WI38 (cell line): ENCODE measurements around the gene CPXM2.

Experiments used
- H3K4me3 ChIP-seq: 2 replicates; pipeline ENCODE4 v1.5.1; 2011; ENCODE audit warnings: low read depth, mild to moderate bottlenecking, control low read depth, low read length
- TF ChIP-seq, protein P1 (sequence below): IDR thresholded peaks from 2 replicates; pipeline ENCODE4 v1.5.1; 2012; ENCODE audit warnings: low read depth, mild to moderate bottlenecking, control low read depth, low read length

CPXM2 gene

GRCh38 chr10:123841115-123841514 lies 50.5 kb downstream of the CPXM2 start:
- TF ChIP-seq, protein P1, sequence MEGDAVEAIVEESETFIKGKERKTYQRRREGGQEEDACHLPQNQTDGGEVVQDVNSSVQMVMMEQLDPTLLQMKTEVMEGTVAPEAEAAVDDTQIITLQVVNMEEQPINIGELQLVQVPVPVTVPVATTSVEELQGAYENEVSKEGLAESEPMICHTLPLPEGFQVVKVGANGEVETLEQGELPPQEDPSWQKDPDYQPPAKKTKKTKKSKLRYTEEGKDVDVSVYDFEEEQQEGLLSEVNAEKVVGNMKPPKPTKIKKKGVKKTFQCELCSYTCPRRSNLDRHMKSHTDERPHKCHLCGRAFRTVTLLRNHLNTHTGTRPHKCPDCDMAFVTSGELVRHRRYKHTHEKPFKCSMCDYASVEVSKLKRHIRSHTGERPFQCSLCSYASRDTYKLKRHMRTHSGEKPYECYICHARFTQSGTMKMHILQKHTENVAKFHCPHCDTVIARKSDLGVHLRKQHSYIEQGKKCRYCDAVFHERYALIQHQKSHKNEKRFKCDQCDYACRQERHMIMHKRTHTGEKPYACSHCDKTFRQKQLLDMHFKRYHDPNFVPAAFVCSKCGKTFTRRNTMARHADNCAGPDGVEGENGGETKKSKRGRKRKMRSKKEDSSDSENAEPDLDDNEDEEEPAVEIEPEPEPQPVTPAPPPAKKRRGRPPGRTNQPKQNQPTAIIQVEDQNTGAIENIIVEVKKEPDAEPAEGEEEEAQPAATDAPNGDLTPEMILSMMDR, result no peak
- H3K4me3 ChIP-seq, result no peak overlapping the region

GRCh38 chr10:123840714-123841113 lies 50.9 kb downstream of the CPXM2 start:
- TF ChIP-seq, protein P1, result no peak
- H3K4me3 ChIP-seq, result no peak overlapping the region

DNA sequence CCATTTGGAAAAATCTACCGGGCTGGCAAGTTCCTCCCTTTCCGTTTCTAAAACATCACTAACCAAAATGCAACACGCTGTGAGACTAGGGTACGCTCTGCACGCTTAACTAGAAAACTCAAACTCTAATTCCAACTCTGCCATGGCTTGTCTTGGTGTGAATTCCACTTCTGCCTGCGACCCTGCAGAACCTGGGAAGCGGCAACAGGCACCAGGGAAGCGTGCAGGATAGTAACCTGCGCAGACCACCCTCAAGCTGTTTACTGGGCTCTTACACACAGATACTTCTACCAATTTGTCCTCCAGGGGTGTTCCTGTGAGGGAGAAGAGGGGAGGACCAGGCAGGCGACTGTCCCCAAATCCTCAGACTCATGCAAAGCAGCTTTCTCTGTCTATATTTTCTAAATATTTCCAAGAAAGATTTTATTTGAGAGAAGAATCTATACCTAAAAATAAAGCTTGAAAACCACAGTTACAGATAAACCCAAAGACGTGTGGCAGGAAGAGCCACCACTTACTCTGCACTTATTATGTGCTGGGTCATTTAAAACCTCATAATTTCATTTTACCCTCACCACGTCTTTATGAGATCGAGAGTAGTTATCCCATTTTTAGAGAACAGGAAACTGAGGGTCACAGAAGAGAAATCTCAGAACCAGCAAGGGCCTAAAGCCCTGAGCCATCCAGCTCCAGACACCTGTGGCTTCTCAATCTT lies 52.9 kb downstream of the CPXM2 start:
- H3K4me3 ChIP-seq, result no peak overlapping the region
- TF ChIP-seq, protein P1, result no peak

GRCh38 chr10:123837756-123838155 lies 53.9 kb downstream of the CPXM2 start:
- H3K4me3 ChIP-seq, result no peak overlapping the region
- TF ChIP-seq, protein P1, result no peak

DNA sequence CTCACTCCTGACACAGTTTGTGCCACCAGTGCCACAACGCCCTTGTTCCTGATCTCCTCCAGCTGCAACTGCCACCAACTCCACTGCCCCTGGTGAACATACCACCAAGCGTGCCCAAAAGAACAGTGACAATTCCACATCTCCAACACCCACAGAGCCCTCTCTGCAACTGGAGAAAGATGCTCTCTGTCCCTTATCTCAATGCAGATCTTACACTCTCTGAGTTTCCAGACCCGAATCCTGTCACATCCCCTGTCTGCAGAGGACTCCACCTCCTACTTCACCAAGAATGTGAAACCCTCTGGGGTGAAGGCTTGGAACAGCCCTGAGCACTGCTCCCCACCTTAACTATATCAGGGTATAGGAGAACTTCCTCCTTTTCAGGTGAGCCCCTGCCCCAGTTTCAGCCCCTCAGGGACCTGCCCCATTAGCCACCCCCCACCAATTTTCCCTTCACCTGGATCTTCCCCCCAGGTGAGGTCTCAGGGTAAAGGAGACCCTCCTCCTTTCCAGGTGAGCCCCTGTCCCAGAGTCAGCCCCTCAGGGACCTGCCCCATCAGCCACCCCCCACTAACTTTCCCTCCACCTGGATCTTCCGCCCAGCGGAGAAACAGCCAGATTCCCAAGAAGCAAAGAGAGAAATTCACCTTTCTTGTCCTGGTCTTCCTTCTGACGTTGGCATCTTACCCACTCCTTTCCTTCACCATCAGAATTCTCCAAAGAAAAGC lies 55.0 kb downstream of the CPXM2 start:
- TF ChIP-seq, protein P1, result no peak
- H3K4me3 ChIP-seq, result no peak overlapping the region

DNA sequence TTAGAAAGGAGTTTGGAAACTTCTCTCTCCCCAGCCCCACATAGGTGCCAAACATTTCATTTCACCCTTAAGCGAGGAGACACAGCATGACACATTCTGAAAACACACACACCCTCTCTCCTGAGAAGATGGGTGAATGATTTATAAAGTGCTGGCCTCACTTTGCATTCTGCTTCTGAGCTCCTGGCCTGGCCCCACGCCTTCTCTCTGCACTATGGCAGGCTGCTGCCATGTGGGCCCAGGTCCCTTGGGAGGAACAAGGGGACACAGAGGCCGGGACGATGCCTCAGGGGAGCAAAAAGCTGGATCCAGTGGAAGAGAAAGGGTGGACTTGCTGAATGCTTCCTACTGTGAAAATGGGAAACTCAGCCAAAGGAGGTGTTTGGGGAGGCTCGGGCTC lies 56.0 kb downstream of the CPXM2 start:
- no peak overlapping the region for H3K4me3 ChIP-seq
- TF ChIP-seq, protein P1, result no peak

DNA sequence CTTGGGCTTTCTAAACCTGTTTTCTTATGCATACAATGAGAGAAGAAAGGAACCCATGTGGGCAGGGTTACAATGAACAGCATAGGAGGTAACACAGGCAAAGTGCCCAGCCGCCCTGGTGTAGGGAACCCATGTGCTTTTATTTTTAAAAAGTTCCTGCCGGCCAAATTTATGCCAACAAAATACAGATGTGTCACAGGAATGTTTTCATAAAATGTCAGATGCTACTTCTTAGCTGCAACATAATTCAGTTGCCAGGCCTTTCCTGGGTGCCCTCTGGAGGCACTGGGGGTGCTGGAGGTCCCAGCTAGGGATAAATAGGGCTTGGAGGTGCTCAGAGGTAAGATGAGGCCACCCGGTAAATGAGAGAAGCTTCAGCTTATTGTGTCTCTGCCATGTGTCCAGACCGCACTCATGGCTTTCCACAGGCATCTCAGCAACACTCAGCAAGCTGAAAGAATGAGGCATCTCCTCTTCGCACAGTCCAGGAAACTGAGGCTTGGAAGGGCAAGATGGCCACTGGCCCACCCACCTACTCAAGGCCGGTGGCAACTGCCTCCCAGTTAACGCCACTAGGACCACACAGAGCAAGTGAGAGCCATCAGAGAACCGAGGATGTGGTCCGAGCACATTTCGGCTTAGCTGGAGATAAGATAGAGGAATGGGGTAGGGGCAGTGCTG lies 58.3 kb downstream of the CPXM2 start:
- TF ChIP-seq, protein P1, result no peak
- no peak overlapping the region for H3K4me3 ChIP-seq
